Measurements from ENCODE around the gene TMOD2.
"Not testable (repeated sequence)": the region's sequence is repeated elsewhere in the genome, so short reads cannot be mapped to it uniquely, and the experiment has no call there.

- TF ChIP-seq SP1 (IDR thresholded peaks at IDR 0.05); TARDBP (IDR thresholded peaks at IDR 0.05); BHLHE40 (IDR thresholded peaks at IDR 0.05; ENCODE audit: borderline replicate concordance); LEF1 (IDR thresholded peaks at IDR 0.05; ENCODE audit: borderline replicate concordance); HDGF (IDR thresholded peaks at IDR 0.05; ENCODE audit: borderline replicate concordance); PKNOX1 (IDR thresholded peaks at IDR 0.05); FOXA1 (IDR thresholded peaks at IDR 0.05); SUZ12 (IDR thresholded peaks at IDR 0.05); ELF4 (IDR thresholded peaks at IDR 0.05); L3MBTL2 (conservative IDR thresholded peaks at IDR 0.05); ZNF384 (IDR thresholded peaks at IDR 0.05); NFRKB (IDR thresholded peaks at IDR 0.05); FOXK2 (IDR thresholded peaks at IDR 0.05): not testable (repeated sequence)
Measured at GRCh38 chr15:51792474-51792873, 41.1 kb downstream of the TMOD2 start.

Data from HEK293T (cell line).